ENCODE measurements around the gene MEGF11.

Gene MEGF11

GRCh38 chr15:65929573-65929972 lies 324.0 kb downstream of the MEGF11 start:
- no peak for DNase-seq

GRCh38 chr15:65927545-65927944 lies 326.0 kb downstream of the MEGF11 start:
- DNase-seq: no peak

GRCh38 chr15:65926899-65927298 lies 326.7 kb downstream of the MEGF11 start:
- no peak for DNase-seq

GRCh38 chr15:65926459-65926858 lies 327.1 kb downstream of the MEGF11 start:
- DNase-seq: no peak

- DNase-seq: no peak
Observed at GRCh38 chr15:65925338-65925737, 328.2 kb downstream of the MEGF11 start.

GRCh38 chr15:65924004-65924403 lies 329.5 kb downstream of the MEGF11 start:
- no peak for DNase-seq

- DNase-seq: no peak
Observed at GRCh38 chr15:65923264-65923663, 330.3 kb downstream of the MEGF11 start.

GRCh38 chr15:65922621-65923020 lies 330.9 kb downstream of the MEGF11 start:
- no peak for DNase-seq

GRCh38 chr15:65921780-65922179 lies 331.8 kb downstream of the MEGF11 start:
- DNase-seq: no peak

GRCh38 chr15:65920825-65921309 lies 332.7 kb downstream of the MEGF11 start:
- DNase-seq: no peak

GRCh38 chr15:65920121-65920520 lies 333.4 kb downstream of the MEGF11 start:
- DNase-seq: peak; percentile 31

- no peak for DNase-seq
Observed at GRCh38 chr15:65919353-65919752, 334.2 kb downstream of the MEGF11 start.

- no peak for DNase-seq
Observed at GRCh38 chr15:65918945-65919344, 334.6 kb downstream of the MEGF11 start.

GRCh38 chr15:65918357-65918920 lies 335.1 kb downstream of the MEGF11 start:
- DNase-seq: no peak

GRCh38 chr15:65917936-65918335 lies 335.6 kb downstream of the MEGF11 start:
- no peak for DNase-seq

GRCh38 chr15:65917407-65917756 lies 336.2 kb downstream of the MEGF11 start:
- no peak for DNase-seq

- no peak for DNase-seq
Observed at GRCh38 chr15:65916664-65917406, 336.7 kb downstream of the MEGF11 start.

GRCh38 chr15:65916041-65916663 lies 337.4 kb downstream of the MEGF11 start:
- DNase-seq: no peak

- no peak for DNase-seq
Observed at GRCh38 chr15:65914981-65915925, 338.3 kb downstream of the MEGF11 start.

GRCh38 chr15:65914386-65914785 lies 339.2 kb downstream of the MEGF11 start:
- no peak for DNase-seq

GRCh38 chr15:65913631-65914199 lies 339.8 kb downstream of the MEGF11 start:
- no peak for DNase-seq

- DNase-seq: no peak
Observed at GRCh38 chr15:65912235-65912634, 341.3 kb downstream of the MEGF11 start.

- DNase-seq: no peak
Observed at GRCh38 chr15:65910341-65910740, 343.2 kb downstream of the MEGF11 start.

All from NCI-H2171 (cell line).